SHP77 (cell line): ENCODE measurements around the gene NPIPB6.
A peak's percentile ranks its signal among the peaks of the same experiment; 100 is the strongest.
"Not testable (repeated sequence)": the region's sequence is repeated elsewhere in the genome, so short reads cannot be mapped to it uniquely, and the experiment has no call there.

ENCODE experiments used
- DNase-seq, 2 experiments: peaks; one replicate each; lab custom pipeline; 2025; lab: John Stamatoyannopoulos, UW

NPIPB6 gene

DNA sequence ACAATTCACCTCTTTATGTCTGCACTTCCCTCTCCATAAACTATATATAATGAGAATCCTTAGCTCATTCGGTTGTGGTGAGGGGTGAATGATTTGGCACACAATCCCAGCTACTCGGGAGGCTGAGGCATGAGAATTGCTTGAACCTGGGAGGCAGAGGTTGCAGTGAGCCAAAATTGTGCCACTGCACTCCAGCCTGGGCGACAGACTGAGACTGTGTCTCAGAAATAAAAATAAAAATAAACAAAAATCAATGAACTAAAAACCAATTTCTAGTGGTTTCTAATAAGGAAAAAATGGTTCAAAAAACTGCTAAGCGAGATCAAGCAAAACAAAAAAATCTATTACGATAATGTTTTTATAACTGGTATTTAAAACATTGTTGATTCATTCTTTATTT is at the start of gene NPIPB6:
Gene NPIPB6 (minus strand): TSS at position 101 of the 400 bp plus-strand sequence. CDS start 686 bp downstream, outside the sequence.
- DNase-seq = not testable (repeated sequence)

DNA sequence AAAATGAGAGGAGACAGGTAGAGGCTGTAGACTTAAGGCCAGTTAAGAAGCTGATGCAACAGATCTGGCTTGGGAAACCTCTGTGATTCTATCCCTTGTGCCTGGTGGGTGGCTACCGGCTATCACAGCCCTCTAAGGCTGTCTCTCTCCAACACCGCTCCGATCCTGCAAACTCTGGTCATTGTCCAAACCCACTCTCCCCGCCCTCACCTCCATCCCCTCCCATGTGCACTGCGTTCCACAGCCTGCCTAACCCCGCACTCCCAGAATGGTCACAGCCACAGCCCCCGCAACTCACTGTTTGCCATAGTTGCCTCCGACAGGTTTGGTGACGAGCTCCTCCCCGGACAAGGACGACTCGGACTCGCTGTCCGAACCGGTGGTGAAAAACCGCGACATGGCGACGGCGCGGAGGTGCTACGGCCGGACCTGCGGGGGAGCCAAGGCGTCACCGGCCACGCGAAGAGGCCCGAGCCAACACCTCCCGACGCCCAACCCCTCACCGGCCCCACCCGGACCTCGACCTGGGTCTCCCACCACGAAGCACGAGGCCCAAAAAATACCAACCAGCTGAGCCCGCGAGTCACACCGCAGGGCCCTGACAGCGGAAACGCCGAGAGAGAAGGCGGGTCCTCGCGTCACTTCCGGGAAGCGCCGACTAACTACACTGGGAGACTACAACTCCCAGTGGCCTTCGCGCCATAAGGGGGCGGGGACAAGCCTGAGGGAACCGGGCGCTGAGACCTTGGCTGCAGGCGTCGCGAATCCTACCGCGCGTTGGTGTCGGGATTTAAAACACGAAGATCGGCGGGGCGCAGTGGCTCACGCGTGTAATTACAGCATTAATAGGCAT is 40.1 kb upstream of the NPIPB6 start, which contains the start of gene EIF3CL:
Gene EIF3CL (minus strand): TSS at position 622 of the 853 bp plus-strand sequence. CDS start 223 bp downstream, at position 399.
- not testable (repeated sequence) for DNase-seq

DNA sequence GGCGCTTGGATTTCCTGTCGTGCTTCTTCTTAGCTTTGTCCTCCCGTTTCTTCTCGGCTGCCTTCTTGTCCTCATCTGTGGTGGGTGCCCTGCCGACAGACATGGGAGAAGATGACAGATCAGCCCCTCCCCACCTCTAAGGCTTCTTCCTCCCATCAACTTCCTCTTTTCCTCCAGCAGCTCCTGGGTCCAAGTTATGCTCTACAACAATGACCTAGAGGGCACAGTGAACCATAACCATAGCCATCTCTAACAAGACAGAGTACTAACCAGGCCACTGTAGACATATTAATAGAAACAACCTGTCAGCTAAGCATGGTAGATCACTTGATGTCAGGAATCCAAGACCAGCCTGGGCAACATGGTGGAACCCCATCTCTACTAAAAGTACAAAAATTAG is 28.7 kb upstream of the NPIPB6 start:
- DNase-seq = not testable (repeated sequence)

DNA sequence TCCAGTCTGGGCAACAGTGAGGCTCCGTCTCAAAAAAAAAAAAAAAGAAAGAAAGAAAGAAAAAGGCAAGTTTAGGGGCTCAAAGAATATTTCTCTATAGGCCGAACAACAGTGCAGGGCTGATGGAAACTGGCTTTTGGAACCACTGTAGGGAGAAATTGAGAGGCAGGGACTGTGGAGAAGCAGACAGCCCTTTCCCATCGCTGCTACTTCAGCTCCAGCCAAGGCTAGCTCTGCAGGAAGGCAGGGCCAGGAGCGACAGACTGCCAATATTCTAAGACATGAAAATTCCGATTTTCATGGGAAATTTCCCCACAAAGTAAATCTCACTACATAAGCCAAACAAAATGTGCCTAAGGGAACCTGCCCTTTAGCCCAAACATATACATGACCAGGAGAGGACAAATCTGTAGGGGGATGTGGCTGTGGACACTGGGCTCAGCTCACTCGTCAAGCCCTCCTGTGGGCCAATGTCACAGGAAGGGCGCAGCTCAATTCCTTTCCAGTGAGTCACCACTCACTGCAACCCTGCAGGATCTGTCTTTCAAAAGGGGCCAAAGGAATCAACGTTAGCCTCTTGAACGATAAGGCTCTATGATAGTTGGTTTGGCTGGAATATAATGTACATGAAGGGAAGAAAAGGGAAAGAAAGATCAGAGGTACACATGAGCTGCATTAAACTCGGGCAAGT is 19.0 kb upstream of the NPIPB6 start:
- not testable (repeated sequence) for DNase-seq

DNA sequence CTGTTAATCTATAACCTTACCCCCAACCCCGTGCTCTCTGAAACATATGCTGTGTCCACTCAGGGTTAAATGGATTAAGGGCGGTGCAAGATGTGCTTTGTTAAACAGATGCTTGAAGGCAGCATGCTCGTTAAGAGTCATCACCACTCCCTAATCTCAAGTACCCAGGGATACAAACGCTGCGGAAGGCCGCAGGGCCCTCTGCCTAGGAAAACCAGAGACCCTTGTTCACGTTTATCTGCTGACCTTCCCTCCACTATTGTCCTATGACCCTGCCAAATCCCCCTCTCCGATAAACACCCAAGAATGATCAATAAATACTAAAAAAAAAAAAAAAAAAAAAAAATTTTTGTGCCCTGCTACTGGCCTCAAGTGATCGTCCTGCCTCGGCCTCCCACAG is 14.5 kb upstream of the NPIPB6 start:
- not testable (repeated sequence) for DNase-seq

DNA sequence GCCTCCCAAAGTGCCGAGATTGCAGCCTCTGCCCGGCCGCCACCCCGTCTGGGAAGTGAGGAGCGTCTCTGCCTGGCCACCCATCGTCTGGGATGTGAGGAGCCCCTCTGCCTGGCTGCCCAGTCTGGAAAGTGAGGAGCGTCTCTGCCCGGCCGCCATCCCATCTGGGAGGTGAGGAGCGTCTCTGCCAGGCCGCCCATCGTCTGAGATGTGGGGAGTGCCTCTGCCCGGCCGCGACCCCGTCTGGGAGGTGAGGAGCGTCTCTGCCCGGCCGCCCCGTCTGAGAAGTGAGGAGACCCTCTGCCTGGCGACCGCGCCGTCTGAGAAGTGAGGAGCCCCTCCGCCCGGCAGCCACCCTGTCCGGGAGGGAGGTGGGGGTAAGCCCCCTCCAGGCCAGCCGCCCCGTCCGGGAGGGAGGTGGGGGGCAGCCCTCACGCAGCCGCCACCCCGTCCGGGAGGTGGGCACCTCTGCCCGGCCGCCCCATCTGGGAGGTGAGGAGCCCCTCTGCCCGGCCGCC is 13.9 kb upstream of the NPIPB6 start:
- not testable (repeated sequence) for DNase-seq

DNA sequence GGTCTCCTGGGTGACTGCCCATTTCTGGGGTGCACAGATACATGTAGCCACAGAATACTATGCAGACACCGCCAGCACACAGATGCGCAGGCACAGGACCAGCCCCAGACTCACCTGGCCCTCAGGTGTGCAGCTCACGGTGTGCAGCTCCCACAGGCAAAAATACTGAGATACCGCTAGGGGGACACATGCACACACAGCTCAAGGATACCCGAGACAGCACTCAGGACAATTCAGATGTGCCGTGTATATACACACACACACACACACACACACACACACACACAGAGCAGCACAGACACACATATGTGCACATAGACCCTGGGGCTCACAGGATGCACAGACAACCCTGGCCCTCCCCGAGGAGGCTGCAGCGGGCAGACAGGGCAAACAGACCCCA is 11.8 kb upstream of the NPIPB6 start:
- DNase-seq = not testable (repeated sequence)

DNA sequence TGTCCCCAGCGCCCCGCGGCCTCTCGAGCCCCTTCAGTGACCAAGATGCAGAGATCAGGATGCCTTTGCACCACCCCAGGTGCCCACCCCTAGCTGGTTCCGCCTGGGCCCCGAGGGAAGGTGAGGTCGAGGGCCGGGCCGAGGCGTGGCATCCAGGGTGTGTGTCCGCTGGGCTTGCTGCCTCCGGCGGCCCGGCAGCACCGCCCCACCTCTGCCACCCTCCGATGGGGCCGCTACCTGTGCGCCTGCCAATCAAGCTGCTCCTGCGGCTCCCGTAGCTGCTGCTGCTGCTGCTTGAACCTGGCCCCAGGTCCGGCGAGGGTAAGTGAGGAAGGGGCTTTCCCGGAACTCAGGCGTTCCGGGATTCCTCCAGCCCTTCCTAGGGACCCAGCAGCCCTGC is 11.0 kb upstream of the NPIPB6 start:
- DNase-seq = not testable (repeated sequence)

DNA sequence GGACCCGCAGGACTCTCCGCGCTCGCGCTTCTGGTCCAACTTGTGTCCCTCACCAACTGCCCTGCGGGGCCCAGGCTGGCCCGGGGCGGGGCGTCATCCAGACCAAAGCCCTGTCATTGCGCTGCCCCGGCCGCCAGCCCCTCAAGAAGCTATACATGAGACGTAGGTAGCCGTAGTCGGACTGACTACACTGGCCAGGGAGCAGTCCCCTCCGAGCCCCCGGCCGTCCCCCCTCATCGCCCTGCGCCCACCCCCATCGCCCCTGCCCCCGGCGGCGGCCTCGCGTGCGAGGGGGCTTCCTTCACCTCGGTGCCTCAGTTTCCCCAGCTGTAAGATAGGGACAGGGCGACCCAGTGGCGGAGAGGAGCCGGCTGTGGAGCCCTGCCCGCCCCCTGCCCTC is 4.6 kb upstream of the NPIPB6 start:
- not testable (repeated sequence) for DNase-seq

DNA sequence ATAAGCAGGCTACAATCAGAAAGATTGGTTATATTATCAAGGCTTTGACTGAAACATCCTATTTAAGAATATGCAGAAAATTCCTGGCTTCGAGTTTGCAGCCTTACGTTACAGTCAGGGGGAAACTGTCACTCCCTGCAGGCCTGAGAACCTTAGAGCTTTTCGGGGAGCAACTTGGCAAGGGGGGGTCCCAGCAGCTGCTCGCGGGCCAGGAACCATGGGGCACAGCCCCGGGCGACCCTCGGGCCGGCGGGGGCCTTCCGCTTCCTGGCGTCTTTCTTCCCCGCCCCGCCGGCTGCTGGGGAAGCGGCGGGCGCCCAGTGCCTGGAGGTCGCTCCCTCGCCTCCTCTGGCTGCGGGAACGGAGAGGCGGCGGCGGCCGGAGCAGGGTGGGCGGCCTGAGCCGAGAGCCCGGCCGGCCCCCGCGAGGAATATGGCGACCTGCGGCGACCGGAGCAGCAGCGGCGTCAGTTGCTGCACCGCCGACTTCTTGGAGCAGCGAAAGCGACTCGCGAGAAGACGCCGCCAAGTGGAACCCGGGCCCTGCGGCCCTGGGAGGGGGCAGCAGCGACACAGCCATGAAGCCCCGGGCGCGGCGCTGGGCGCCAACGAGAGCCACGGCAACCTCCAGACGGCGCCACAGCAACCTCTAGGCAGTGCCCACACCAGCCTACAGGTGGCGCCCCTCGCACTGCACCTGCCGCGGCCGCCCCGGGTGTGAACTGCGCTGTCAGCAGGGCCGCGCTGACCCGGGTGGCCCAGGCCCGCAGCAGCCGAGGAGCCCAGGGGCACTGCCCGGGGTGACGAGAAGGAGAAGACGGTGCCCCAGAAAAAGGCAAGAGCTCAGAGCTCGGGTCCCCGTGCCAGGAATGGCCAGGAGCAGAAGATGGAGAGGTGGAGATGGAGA is 1.2 kb upstream of the NPIPB6 start:
- not testable (repeated sequence) for DNase-seq

DNA sequence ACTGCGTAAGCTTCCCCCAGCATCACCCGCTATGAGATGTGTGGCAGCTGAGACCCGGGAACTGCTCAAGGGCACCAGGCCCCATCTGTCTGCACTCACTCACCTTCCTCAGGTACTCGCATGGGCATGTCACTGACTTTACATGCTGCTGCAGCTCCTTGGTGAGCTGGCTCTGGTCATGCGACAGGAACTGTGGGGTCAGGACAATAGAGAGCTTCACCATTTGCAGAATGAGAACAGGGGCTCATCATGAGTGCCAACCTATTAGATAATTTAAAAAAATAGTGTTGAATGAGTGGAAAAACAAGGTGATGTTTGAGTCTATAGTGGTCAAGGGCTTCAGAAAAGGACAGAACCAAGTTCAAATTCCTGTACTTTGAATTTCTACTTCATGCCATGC is 708 bp downstream of the NPIPB6 start:
- DNase-seq = not testable (repeated sequence)

DNA sequence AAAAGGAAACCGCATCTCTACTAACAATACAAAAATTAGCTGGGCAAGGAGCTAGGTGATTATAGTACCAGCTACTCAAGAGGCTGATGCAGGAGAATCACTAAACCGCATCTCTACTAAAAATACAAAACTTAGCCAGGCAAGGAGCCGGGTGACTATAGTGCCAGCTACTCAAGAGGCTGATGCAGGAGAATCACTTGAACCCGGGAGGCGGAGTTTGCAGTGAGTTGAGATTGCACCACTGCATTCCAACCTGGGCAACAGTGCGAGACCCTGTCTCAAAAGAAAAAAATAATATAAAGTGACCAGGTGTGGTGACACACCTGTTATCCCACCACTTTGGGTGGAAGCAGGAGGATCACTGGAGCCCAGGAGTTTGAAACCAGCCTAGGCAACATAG is 25.1 kb downstream of the NPIPB6 start:
- not testable (repeated sequence) for DNase-seq

DNA sequence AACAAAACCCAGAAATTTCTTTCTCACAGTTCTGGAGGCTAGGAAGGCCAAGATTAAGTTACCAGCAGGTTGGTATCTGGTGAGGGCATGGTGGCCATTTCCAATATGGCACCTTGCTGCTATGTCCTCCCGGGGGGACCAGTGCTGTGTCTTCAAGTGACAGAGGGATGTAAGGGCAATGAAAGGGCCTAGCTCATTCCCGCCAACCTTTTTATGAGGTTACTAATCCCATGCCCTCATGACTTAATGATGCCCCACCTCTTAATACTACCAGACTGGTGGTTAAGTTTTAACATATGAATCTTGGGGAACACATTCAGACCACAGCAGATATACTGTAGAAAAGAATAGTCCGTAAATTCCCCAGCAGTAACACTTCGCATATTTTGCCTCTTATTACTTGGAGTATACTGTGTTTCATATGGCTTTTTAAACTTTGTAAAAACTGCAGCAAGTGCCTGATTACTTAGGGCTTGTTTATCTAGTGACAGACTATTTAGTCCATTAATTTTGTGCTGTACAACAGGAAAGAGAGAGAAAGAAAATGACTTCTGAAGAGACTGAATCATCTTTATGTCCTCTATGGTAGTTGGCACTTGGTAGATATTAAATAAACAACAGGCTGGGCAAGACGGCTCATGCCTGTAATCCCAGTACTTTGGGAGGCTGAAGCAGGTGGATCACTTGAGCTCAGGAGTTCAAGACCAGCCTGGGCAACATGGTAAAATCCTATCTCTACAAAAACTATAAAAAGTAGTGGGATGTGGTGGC is 26.2 kb downstream of the NPIPB6 start:
- DNase-seq = not testable (repeated sequence)

DNA sequence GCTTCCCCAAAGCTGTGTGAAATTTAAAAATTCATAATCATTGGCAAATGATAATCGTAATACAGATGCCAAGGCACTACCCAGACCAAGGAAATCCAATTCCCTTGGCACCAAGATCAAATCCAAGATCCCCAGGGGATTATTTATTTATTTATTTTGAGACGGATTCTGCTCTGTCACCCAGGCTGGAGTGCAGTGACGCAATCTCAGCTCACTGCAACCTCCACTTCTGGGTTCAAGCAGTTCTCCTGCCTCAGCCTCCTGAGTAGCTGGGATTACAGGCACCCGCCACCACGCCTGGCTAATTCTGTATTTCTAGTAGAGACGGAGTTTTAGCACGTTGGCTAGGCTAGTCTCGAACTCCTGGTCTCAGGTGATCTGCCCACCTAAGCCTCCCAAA is 27.6 kb downstream of the NPIPB6 start:
- DNase-seq = not testable (repeated sequence)

DNA sequence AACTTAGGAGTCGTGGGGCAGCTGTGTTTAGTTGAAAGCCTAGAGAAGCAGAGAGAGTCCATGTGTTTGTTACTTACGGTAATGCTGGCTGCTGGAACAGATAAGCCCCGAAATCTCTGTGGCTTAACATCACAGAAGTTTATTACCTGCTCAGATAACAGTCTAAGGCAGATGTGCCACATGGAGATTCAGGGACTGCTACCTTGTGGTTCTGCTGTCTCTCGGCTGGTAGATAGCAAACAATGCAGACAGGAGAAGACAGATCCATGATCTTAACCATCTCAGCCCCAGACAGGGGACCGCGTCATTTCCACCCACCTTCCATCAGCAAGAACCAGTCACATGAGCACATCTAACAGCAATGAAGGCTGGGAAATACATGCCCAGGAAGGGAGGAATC is 30.7 kb downstream of the NPIPB6 start:
- not testable (repeated sequence) for DNase-seq

DNA sequence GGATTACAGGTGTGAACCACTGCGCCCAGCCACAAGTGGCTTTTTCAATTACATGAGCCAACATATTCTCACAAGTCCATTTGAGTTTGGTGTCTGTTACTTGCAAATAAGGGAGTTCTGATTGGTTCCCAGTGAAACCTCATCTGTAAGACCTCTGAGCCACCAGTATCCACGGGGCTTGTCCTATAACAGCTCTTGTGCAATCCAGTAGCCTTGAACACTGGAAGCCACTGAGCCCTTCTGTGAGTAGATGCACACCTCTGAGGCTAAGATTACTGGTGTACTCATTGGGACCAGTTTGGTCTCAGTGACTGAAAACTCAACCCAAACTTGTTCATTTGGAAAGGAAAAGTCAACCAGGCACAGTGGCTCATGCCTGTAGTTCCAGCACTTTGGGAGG is 32.3 kb downstream of the NPIPB6 start:
- not testable (repeated sequence) for DNase-seq

DNA sequence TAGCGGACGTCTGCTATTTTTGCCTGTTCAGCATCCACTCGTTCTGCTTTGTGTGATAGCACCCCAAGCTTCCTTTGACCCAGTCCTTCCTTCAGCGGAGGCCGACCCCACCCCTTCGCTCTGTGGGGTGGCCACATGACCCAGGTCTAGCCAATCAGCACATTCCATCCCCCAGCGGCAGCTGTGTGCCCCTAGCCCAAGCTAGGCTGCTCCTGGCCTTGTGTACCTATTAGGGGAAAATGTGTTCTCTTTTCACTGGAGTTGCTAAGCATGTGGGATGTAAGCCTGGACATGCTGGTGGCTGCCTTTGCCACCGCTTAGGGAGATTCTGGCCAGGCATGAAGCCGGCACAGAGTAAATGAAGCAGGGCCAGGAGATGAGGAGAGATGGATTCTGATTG is 33.1 kb downstream of the NPIPB6 start:
- not testable (repeated sequence) for DNase-seq

DNA sequence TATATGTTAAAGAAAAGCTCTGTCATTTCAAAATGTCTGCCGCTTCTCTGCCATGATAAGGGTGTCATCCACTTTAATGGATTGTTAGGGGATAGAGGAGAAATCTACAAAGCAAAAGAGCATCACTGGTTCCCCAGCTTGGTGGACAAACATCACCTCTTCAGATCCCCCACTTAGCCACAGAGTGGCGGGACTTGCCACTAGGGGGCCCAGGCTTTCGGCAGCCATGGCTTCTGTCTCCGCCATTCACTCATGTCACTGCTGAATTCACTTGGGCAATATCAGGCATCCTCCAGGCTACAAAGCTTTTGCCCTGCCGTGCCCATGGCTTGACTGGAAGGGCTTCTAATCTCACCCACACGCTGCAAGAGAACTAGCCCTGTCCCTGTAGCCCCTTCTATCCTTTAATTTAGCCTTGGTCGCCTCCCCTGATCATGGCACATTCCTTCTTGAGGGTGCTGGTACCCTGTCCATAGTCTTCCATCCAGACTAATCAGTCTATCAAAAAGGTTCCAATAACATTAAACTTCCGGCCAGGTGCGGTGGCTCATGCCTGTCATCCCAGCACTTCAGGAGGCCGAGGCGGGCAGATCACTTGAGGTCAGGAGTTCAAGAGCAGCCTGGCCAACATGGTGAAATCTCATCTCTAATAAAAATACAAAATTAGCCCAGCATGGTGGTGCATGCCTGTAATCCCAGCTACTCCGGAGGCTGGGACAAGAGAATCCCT is 36.3 kb downstream of the NPIPB6 start:
- DNase-seq = peak; percentile 36 to 69

DNA sequence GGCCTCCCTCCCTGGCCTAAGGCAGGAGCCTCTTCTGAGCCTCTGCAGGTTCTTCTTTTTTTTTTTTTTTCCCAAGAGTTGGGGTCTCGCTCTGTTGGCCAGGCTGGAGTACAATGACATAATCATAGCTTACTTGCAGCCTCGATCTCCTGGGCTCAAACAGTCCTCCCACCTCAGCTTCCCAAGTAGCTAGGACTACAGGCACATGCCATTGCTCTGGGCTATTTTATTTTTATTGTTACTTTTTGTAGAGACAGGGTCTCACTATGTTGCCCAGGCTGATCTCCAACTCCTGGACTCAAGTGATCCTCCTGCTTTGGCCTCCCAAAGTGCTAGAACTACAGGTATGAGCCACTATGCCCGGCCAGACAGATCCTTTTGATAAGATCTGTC is 38.4 kb downstream of the NPIPB6 start:
- DNase-seq = no peak

DNA sequence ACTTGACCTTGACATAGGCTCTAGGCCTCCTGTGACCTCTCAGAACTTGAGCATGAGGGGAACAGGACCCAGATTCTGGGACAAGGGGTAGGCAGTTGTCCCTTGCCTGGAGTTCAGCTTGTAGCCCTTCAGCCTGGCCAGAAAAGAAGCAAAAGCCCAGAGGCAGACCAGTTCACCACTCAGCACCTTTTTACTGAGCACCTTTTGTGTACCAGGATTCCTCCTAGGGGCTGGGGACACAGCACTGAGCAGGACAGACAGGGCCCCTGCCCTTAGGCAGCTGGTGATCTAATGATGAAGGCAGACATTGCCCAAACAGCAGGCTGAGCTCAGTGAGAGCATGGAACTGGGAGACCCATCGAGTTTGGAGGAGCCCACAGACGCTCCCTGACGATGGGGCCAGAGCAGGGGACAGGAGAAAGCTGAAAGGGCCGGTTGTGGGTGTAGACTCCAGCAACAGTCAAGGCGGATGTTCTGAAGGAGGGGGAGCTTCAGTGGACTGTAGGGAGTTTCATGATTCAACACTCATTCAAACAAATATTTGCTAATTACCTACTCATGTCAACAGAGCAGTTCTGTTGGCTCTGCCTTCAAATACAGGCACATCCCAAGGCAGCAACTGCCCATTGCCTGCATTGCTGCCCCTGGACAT is 38.9 kb downstream of the NPIPB6 start:
- DNase-seq = peak in 1 of 2 experiments; percentile 30
